Body of pancreas (tissue), 4 donors: ENCODE data around the gene DLX5. TPM values are rescaled to one million over a fixed set of nuclear protein-coding genes. Genes with fewer than 3 reads are reported as not detected.

Experiments used
- ATAC-seq: fragments of 150-250 bp; one replicate; pipeline ENCODE4 v1.9.1; 2016
- DNase-seq, 4 donors: peaks; one replicate each; pipeline ENCODE4 v3.0.0-alpha.2; 2019
- H3K27ac ChIP-seq, 4 donors: fragments of 200-600 bp; sonication (generic); 1 replicate in 3 of 4; 2 replicates in 1 of 4; pipeline versions ENCODE4 v1.5.1 to v1.6.1; 2016 to 2019; ENCODE audit warnings: mild to moderate bottlenecking in 1 of 4, mixed read lengths in 1 of 4, moderate library complexity in 1 of 4
- H3K27me3 ChIP-seq, 2 donors: fragments of 200-600 bp; sonication (generic); one replicate each; pipeline ENCODE4 v1.6.0; 2016; ENCODE audit warnings: mild to moderate bottlenecking in 1 of 2
- H3K36me3 ChIP-seq, 2 donors: fragments of 200-600 bp; sonication (generic); replicated peaks in 1 of 2; 2 replicates each; pipeline ENCODE4 v1.5.1; 2016; ENCODE audit warnings: low read depth in 2 of 2; ENCODE audit not compliant: insufficient read depth in 1 of 2
- H3K4me1 ChIP-seq: fragments of 200-600 bp; sonication (generic); one replicate; pipeline ENCODE4 v1.6.0; 2016
- H3K4me3 ChIP-seq, 2 donors: fragments of 200-600 bp; sonication (generic); 1 replicate in 1 of 2; 2 replicates in 1 of 2; pipeline ENCODE4 v1.5.1; 2016 to 2019
- H3K9me3 ChIP-seq, 3 donors: fragments of 200-600 bp; sonication (generic); 1 replicate in 2 of 3; 2 replicates in 1 of 3; pipeline ENCODE4 v1.5.1; 2016
- POLR2A ChIP-seq, 3 donors: fragments of 450-650 bp; IDR thresholded peaks; one replicate each; pipeline ENCODE4 v1.6.1; 2016; ENCODE audit warnings: antibody characterized with exemption in 3 of 3, mild to moderate bottlenecking in 2 of 3
- WGBS, 2 donors: methylation state at CpG; one replicate each; pipeline ENCODE4 v1.1.5; 2017; 5-methylcytosine and 5-hydroxymethylcytosine counted together
- intact Hi-C: fragments of 100-400 bp; cut with DNase I; formaldehyde crosslinking; loops from one replicate; pipeline ENCODE4 v1.15.1; 2023
- total RNA-seq, 2 donors: library from RNA; depleted of rRNA; stranded (reverse); fragments of >200 nt; gene quantifications; one replicate each; pipeline ENCODE4 v1.1.0, GENCODE V29; 2016
- TF ChIP-seq, protein P1 (sequence below), 7 experiments: fragments of 450-650 bp in 4 of 7; fragments of 200-600 bp in 3 of 7; sonication (generic) in 3 of 7; IDR thresholded peaks; one replicate each; pipeline ENCODE4 v1.5.1; 2016 to 2019; ENCODE audit warnings: antibody characterized with exemption in 7 of 7

Gene DLX5
- total RNA-seq, 2 donors from 2014 or later, result not detected

GRCh38 chr7:97018126-97018601, 6.5 kb downstream of the DLX5 start:
- Histone ChIP-seq H3K4me3 (no peak overlapping the region), H3K27me3 (peaks cover 0 to 49% of the 10 kb centered on the region in 2 donors)
- WGBS, 2 donors, result 4 to 6% methylated on average over 22 of the region's 22 CpGs

GRCh38 chr7:97017192-97018125, 7.2 kb downstream of the DLX5 start:
- Histone ChIP-seq H3K27me3 (peaks cover 0 to 50% of the 10 kb centered on the region in 2 donors), H3K27ac (no peak overlapping the region), H3K4me3 (no peak overlapping the region), H3K4me1 (peaks cover 29% of the 10 kb centered on the region), H3K36me3 (no peaks in the 10 kb centered on the region), H3K9me3 (no peaks in the 10 kb centered on the region)
- no peak for TF ChIP-seq POLR2A (IDR thresholded peaks at IDR 0.05)
- TF ChIP-seq, protein P1, sequence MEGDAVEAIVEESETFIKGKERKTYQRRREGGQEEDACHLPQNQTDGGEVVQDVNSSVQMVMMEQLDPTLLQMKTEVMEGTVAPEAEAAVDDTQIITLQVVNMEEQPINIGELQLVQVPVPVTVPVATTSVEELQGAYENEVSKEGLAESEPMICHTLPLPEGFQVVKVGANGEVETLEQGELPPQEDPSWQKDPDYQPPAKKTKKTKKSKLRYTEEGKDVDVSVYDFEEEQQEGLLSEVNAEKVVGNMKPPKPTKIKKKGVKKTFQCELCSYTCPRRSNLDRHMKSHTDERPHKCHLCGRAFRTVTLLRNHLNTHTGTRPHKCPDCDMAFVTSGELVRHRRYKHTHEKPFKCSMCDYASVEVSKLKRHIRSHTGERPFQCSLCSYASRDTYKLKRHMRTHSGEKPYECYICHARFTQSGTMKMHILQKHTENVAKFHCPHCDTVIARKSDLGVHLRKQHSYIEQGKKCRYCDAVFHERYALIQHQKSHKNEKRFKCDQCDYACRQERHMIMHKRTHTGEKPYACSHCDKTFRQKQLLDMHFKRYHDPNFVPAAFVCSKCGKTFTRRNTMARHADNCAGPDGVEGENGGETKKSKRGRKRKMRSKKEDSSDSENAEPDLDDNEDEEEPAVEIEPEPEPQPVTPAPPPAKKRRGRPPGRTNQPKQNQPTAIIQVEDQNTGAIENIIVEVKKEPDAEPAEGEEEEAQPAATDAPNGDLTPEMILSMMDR (IDR thresholded peaks at IDR 0.05), result no peak
- ATAC-seq (no peak), DNase-seq (no peak)
- WGBS, 2 donors, result 3% methylated on average over 31 to 37 of the region's 37 CpGs
- intact Hi-C loops, result no loop called here

More at GRCh38 chr7:97018126-97018601, 6.5 kb downstream of the DLX5 start:
- no peak for DNase-seq
- Histone ChIP-seq H3K4me1 (peaks cover 33% of the 10 kb centered on the region), H3K9me3 (no peaks in the 10 kb centered on the region), H3K36me3 (no peaks in the 10 kb centered on the region), H3K27ac (no peak overlapping the region)
- TF ChIP-seq, protein P1 (IDR thresholded peaks at IDR 0.05), result no peak
- no peak for TF ChIP-seq POLR2A (IDR thresholded peaks at IDR 0.05)
- intact Hi-C loops, result no loop called here
- ATAC-seq, result no peak

- no peak overlapping the region for H3K4me3 ChIP-seq
- no peak overlapping the region for H3K27ac ChIP-seq
- intact Hi-C loops, result no loop called here
- ATAC-seq (no peak), DNase-seq (no peak)
- no peak for TF ChIP-seq POLR2A (IDR thresholded peaks at IDR 0.05)
- TF ChIP-seq, protein P1 (IDR thresholded peaks at IDR 0.05), result no peak
- no peaks in the 10 kb centered on the region for H3K9me3 ChIP-seq
- H3K36me3 ChIP-seq, result no peaks in the 10 kb centered on the region
- H3K27me3 ChIP-seq, result peaks cover 0 to 48% of the 10 kb centered on the region in 2 donors
- H3K4me1 ChIP-seq, result peaks cover 20% of the 10 kb centered on the region
- 3 to 4% methylated on average over 36 to 55 of the region's 55 CpGs for WGBS, 2 donors
Observed at GRCh38 chr7:97016381-97017191, 8.0 kb downstream of the DLX5 start.

- no peak for TF ChIP-seq POLR2A (IDR thresholded peaks at IDR 0.05)
- TF ChIP-seq, protein P1 (IDR thresholded peaks at IDR 0.05), result no peak
- no peak for ATAC-seq
Observed at GRCh38 chr7:97015756-97016380, 8.8 kb downstream of the DLX5 start.

More at GRCh38 chr7:97015756-97016380, 8.8 kb downstream of the DLX5 start:
- Histone ChIP-seq H3K27me3 (peaks cover 5 to 40% of the 10 kb centered on the region in 2 donors), H3K9me3 (no peaks in the 10 kb centered on the region), H3K36me3 (no peaks in the 10 kb centered on the region), H3K4me3 (no peak overlapping the region), H3K27ac (no peak overlapping the region), H3K4me1 (peaks cover 13% of the 10 kb centered on the region)
- WGBS, 2 donors, result 3 to 6% methylated on average over 12 of the region's 12 CpGs
- intact Hi-C loops, result no loop called here
- no peak for DNase-seq
